HG02840 (cell line): ENCODE results near the gene CCDC88C.

ENCODE experiments used
- ATAC-seq: cut with Tn5 transposase; IDR thresholded peaks from one replicate; pipeline ENCODE4 v1.9.1; 2021; ENCODE audit warnings: mild to moderate bottlenecking, moderate library complexity, moderate number of reproducible peaks; ENCODE audit not compliant: unreplicated experiment, low FRiP score

The CCDC88C gene

GRCh38 chr14:91331721-91332120 is 85.9 kb downstream of the CCDC88C start:
- ATAC-seq, result no peak

- ATAC-seq, result no peak
These were observed 86.8 kb downstream of the CCDC88C start for GRCh38 chr14:91330856-91331255.

GRCh38 chr14:91330096-91330696 is 87.4 kb downstream of the CCDC88C start:
- no peak for ATAC-seq

- ATAC-seq, result no peak
These were observed 88.1 kb downstream of the CCDC88C start for GRCh38 chr14:91329486-91330014.

- ATAC-seq, result no peak
These were observed 89.1 kb downstream of the CCDC88C start for GRCh38 chr14:91328313-91329050.

GRCh38 chr14:91327661-91328312 is 89.8 kb downstream of the CCDC88C start:
- no peak for ATAC-seq

- no peak for ATAC-seq
These were observed 90.4 kb downstream of the CCDC88C start for GRCh38 chr14:91327250-91327595.

- ATAC-seq, result no peak
These were observed 90.9 kb downstream of the CCDC88C start for GRCh38 chr14:91326514-91327249.

GRCh38 chr14:91324606-91325575 is 92.7 kb downstream of the CCDC88C start:
- ATAC-seq, result no peak

- peak; percentile 56 for ATAC-seq
These were observed 93.7 kb downstream of the CCDC88C start for GRCh38 chr14:91323671-91324605.

GRCh38 chr14:91323031-91323430 is 94.6 kb downstream of the CCDC88C start:
- no peak for ATAC-seq

- ATAC-seq, result no peak
These were observed 95.0 kb downstream of the CCDC88C start for GRCh38 chr14:91322623-91323022.

GRCh38 chr14:91321131-91321530 is 96.5 kb downstream of the CCDC88C start:
- ATAC-seq, result no peak

GRCh38 chr14:91320266-91320665 is 97.4 kb downstream of the CCDC88C start:
- ATAC-seq, result no peak

- no peak for ATAC-seq
These were observed 98.7 kb downstream of the CCDC88C start for GRCh38 chr14:91318911-91319310.

- no peak for ATAC-seq
These were observed 100.0 kb downstream of the CCDC88C start for GRCh38 chr14:91317381-91318308.

- no peak for ATAC-seq
These were observed 100.9 kb downstream of the CCDC88C start for GRCh38 chr14:91316761-91317160.

- peak; percentile 67 for ATAC-seq
These were observed 101.8 kb downstream of the CCDC88C start for GRCh38 chr14:91315844-91316267.
